HG03175 (cell line): ENCODE measurements around the gene PLEKHD1.

ENCODE experiments used
- ATAC-seq: cut with Tn5 transposase; IDR thresholded peaks from one replicate; pipeline ENCODE4 v1.9.1; 2021; ENCODE audit warnings: mild to moderate bottlenecking, moderate library complexity; ENCODE audit not compliant: unreplicated experiment

Gene PLEKHD1

DNA sequence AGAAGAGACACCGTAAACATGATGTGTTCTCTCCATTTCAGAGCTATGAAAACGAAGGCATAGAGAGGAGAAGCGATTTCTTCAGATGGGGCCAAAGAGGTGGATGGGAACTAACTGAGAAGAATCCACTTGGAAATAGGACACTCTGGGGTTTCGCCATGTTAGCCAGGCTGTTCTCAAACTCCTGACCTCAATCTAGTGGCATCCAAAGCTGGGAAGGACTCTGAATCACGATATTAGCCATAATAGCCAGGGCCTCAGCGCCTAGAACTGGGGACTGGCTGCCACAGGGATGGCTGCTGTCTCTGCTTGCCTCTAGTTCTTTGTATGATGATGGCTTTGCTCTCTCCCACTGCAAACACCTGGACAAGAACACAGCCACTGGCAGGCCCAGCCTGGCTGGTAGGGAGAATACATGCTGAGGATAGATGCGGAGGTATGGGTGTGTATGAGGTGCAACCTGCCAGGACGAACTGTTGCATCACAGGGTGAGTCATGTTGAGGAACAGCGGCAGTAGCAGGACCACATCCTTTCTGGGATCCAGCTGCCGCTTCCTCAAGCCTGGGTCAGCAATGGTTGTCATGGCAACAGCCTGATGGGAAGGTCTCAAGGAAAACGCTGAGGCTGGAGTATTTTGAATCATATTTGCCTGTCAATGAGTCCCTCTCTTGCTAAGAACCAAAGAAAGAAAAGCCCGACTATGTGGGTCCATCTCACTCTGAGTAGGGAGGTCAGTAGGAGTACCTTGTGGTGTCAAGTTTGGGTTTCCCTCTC, 59.0 kb downstream of the PLEKHD1 start:
- ATAC-seq = no peak

DNA sequence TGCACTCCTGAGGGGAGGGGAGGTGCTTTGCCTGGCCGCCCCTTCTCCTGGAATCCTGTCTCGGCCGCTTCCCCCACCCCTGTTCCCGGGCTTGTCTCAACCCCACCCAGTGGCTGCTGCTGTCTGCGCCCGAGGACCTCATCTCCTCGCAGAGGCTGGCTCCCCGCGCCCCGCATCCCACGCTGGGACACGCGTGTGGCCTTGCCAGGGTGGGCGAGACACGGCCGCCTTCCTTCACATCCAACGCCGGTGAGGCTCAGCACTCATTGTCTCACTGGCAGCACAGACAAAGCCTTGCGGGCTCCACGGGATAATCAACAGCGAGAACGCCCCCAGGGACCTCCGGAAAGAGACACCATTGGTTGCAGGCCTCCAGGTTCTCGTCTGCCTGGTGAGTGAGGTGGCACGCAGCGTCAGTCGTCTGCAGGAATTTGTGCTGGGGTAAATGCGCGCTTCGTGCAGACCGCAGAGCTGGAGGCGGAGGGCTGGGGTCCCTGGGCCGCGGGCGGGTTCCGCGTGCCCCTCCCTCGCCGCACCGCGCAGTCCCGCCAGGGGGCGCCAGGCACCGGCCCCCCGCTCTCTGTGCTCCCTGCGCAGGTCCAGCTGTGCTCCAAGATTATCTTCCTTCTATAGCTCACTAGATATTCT, 63.3 kb downstream of the PLEKHD1 start:
- no peak for ATAC-seq

DNA sequence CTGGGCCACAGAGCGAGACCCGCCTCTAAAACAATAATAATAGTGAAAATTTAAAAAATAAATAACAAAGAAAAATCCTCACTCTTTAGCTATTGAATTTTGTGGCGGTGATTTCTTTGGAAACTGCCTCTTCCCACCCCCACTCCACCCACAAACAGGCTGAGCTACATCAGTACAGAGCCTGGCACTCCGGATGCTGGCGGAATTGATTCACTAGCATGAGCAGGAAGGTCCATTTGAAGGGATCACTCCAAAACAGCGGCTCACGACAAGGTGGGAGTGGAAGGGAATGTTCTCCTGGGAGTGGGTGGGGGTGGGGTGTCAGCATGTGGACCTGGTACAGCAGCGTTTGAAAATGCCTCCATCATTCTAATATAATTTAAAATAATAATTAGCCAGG, 64.0 kb downstream of the PLEKHD1 start:
- no peak for ATAC-seq

DNA sequence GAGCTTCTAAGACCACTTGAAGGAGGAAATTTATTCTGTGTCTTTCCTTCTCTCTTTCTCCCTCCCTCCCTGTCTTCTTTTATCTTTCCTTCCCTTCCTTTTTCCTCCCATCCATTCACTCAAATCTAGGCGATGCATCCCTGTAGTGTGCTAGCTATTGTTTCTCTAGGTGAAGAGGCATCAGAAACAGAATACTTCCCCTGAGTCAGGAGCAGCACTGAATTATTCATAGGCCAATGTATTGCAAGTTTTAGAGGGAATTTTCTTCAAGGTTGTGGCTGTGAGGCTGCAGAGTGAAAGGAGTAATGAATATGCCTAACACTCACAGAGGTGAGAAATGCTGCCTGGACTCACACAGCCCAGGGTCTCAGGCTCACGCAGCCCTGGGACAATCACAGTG, 67.0 kb downstream of the PLEKHD1 start:
- ATAC-seq = no peak

DNA sequence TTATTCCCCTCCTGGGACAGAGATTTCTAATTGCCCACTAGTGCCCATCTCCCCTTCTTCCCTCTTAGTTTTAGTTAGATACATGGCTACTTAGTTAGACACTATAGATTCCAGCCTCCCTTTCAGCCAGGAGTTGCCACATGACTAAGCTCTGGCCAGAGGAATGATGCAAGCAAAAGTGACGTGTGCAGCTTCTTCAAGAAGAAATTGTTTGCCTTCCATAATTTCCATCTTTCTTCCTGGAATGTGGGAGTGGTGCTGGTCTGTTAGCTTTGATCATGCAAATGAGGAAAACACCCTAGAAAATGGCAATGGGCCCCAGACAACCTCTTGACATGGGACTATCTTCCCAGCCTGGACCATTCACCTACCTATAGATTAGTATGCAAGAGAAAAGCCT, 68.7 kb downstream of the PLEKHD1 start:
- no peak for ATAC-seq

DNA sequence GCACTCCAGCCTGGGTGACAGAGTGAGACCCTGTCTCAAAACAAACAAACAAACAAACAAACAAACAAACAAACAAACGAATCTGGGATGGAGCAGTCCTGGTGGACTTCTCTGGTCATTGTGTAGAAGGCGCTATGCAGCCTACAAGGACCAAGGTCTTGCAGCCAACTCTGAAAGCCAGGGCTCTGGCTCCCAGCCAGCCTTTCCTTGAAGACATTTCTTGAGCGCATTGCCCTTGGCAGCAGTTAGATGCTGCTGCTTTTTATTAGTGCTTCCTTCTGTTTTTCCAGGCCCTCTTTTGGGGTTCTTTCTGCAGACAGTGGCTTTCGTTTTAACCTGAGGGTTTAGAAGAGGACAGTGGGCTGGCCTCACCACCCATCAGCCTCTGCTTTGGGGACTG, 70.0 kb downstream of the PLEKHD1 start:
- ATAC-seq = no peak

DNA sequence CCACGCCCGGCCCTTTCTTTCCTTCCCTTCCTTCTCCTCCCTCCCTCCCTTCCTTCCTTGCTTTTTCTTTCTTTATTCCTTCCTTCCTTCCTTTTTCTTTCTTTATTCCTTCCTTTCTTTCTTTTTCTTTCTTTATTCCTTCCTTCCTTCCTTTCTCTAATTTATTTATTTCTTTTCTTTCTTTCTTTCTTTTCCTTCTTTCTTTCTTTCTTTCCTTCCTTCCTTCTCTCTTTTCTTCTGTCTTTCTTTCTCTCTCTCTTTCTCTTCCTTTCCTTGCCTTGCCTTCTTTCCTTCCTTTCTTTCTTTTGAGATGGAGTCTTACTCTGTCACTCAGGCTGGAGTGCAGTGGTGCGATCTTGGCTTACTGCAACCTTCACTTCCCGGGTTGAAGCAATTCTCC, 74.2 kb downstream of the PLEKHD1 start:
- ATAC-seq = no peak

DNA sequence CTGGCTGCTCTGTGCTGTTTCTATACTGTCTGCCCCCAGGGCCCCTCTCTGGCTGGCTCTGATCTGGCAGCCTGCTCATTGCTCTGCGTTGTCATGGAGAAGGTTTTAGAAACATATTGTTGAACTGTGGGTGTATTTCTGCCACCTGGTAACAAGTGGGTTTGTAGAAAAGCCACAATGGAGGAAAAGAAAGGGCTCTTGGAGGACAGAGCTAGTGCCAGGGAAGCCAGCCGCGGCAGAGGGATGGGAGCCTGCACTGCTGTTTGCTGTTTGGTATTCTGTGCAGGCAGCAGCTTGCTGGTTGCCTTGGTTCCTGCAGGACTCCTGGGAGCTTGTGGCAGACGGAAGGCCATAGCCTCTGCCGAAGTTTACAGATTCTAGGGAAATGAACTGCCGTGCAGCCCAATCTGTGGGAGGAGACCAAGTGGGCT, 75.1 kb downstream of the PLEKHD1 start:
- ATAC-seq = no peak

DNA sequence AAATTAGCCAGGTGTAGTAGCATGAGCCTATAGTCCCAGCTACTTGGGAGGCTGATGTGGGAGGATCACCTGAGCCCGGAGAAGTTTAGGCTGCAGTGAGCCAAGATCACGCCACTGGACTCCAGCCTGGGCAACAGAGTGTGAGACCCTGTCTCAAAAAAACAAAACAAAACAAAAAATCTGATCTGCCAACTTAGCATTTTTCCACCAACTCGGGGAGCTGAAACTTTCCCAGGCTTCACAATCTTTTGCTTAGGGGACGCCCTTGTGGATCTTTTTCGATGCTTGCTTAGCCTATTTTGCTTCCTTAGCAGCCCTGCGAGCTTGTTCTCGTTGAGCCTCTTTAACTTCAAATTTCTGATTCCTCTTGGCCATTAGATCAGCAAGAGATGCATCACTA, 76.3 kb downstream of the PLEKHD1 start:
- no peak for ATAC-seq

DNA sequence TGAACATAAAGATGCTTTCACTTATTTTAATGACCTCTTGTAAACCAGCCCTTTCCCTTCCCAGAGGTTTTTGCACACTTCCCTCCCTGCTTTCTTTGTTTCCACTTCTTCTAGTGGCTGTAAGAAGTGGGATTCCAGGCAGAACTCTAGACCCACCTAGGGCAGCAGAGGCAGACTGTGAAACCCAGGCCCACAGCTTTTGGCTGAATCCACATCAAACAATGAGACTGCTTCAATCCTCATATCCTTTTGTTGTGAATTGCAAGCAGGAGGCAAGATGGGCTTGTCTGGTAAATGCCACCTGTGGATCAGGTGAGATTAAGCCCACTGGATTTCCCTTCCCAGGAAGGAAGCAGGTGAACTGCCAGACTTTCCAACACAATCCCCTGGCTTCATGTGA, 77.4 kb downstream of the PLEKHD1 start:
- no peak for ATAC-seq

DNA sequence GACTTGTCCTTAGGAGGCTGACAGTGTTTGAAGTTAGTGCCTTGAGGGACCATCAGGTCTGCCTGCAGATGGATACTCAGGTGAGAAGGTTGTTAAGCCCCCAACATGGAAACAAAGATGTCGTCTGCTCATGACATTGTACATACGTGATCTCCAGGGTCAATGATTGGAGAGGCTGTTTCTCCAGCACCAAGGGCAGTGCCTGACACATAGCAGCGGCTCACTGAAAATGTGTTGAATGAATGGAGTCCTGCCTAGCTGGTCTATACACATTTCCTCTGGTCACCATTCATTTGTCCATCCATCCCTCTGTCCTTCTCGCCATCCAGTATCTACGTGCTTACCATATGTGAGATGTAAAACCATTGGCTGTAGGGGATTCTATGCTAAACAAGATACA, 83.0 kb downstream of the PLEKHD1 start:
- ATAC-seq = no peak

DNA sequence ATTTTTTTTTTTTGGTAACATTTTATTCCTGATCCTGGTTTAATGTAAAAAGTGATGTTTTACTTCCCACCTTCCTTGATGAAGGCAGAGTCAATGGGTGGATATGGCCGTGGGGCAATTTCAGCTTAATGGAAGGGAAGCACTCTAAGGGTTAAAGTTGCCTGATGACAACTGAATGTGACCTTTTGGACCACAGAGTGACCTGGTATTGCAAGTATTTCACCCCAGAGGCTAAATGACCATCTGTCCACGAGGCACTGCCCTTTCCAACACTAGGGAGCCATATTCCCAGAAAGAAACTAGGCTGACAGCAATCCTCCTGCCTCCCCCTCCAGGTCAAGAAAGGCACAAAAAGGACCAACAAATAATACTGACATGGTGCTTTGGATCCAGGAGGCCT, 85.3 kb downstream of the PLEKHD1 start:
- ATAC-seq = no peak

DNA sequence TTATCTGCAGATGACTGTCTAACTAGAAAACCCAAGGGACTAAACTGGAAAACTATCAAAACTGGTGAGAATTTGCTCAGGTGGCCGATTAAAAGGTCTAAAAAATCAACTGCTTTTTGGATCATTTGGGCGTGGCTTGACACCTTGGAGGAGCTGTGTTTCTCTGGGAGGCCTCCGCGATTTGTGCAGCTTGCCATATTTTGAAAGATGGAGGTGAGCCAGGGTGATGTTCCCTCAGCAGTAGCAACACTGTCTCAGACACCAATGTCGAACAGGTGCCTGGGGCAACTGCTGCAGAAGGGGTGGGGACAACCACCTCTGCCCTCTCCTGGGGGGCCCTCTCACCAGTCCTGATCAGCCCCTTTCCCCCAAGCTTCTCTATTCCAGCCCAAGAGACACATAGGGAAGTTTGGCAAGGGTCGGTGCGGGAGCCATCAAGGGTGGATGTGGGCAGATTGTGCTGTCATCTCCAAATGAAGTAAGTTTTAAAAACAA, 86.4 kb downstream of the PLEKHD1 start:
- ATAC-seq = no peak

DNA sequence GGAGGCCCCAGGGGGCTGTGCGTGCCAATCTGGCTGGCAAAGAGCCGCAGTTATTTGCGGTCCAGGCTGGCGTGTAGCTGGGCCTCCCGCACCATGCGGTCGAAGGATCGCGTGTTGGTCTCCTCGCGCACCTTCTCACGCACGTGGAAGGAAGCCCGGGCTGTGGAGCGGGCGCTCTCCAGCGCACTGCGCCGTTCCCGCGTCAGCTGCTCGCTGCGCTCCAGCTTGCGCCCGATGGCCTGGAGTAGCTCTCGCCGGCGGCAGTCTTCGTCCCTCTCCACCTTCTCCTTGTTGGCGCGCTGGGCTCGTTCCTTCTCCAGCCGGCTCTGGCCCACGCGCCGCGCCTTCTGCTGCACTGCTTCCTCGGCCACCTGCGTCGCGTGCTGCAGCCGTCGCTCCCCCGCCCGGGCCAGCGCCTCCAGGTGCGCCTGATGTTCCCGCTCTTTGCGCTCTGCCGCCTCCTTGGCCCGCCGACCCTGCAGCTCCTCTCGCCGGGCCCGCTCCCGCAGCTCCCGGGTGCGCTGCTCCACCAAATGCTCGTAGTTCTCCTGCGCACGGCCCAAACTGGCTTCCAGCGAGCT, 87.0 kb downstream of the PLEKHD1 start:
- ATAC-seq = no peak

DNA sequence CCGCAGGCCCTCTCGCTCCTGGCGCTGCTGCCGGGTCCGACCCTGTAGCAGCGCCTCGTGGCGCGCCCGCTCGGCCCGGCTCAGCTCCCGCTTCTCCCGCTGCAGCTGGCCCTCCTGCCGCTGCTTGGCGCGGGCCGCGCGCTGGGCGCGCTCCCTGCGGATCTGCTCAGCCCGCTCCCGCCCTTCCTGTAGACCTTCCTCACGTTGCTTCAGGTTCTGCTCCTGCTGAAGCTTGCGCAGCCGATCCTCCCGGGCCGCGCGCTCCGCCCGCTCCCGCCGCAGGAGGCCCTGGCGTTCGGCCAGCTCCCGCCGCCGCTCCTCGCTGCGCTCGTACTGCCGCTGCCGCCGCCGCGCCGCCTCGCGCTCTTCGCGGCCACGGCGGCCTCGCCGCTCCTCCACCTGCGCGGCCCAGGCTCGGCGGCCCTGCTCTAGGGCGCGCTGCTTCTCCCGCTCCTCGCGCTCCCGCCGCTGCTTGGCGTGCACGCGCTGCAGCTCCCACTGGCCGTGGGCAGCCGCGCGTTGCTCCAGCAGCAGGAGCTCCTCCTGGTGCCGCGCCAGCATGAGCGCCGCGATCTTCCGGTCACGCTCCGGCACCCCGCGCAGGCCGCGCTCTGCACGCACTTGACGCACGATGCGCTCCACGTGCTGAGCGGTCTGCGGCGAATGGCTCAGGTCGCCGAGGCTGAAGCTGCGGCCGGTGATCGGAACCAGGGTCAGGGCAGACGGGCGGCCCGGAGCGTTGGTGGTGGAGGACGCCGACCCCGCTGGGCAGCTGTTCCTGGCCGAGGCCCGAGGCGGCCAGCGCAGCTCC, 87.7 kb downstream of the PLEKHD1 start:
- no peak for ATAC-seq

DNA sequence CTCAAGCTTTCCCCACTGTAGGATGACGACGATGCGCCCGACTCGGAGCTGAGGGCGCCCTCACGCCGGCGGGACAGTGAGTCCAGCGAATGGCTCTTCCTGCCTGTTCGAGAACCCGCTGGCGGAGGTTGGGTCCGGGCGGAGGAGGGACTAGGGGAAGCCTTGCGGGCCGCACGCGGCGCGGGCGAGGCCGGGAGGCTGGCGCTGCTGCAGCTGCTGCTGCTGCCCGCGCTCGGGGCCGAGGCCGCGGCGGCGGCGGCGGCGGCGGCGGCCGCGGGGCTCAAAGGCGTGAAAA, 88.3 kb downstream of the PLEKHD1 start:
- ATAC-seq = no peak

DNA sequence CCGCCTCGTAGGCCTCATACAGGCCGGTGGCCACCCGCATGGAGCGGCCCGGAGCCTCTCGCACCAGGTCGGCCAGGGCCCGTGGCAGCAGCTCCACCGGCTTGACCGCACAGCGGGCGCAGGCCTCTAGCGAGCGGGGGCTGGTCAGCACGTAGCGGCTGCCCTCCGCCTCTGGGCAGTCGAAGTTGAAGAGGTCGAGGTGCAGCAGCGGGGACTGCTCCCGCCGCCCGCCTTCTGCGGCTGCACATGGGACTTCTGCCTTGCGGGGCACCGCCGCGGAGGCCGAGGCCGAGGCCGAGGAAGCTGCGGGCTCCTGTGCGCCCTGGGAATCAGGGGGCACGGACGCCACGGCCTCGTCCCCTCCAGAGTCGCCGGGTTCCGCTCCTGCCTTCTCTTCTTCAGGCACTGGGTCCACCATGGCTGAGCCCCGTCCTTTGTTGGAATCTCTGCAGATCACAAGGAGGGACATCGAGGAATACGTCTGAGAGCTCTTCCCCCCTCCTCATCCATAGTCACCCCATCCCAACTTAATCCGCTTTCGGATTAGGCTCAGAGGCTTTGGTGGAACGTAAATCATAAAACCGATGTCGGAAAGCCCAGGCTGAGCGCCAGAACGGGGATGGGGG, 88.8 kb downstream of the PLEKHD1 start:
- ATAC-seq = no peak

DNA sequence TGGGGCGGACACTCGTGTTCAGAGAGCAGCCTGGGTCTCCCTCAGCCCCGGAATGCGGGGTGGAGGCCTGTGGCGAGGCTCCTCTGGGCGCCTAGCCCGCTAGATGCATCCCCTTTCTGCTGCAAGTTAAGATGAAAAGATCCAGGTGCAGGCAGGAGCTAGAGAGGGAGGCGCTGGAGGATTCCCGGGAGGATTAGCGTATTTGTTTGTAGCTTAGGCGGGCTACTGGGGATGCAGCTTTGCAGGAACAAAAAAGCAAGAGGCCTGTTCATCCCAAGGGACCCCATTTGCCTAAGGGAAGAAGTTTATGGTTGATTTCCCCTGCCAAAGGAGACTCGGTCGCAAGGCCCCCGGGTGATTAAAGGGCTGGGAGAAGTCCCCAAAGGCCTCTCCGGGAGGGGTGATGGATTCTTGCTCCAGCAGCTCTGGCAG, 89.3 kb downstream of the PLEKHD1 start:
- no peak for ATAC-seq

DNA sequence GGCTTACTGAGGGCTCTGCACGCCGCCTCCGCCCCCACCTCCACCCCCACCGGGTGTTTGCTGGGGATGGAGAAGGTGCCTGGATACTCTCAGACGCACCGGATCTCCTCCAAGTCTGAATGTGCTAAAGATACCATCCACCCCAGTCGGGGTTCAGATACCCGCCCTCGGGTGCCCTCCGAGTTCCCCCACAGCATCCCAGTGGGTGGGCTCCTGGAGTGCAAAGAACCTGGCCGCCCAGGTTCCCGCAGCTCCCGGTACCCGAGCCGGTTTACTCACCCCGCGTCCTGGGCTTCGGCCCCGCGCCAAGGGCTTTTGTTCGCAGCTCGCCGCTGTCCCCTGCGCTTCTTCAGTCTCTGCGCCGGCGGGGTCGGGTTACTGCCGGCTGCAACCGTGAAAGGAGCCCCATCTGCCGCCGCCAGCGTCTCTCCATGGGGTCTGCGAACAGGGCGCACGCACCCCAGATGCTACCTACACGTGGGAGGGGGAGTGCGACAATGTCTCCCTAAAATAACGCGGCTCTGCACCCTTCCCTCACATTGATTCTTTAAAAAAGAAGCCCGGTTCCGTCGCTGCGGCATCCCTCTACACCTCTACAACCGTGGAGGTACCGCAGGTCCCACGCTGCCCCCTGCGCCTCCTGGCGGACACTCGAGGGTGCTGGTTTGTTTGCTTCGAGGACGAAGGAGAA, 89.9 kb downstream of the PLEKHD1 start, which contains the start of gene CCDC177:
CCDC177 (minus strand) TSS at position 609 of the 691 bp plus-strand sequence. CDS start 1,249 bp downstream, outside the sequence.
- no peak for ATAC-seq

DNA sequence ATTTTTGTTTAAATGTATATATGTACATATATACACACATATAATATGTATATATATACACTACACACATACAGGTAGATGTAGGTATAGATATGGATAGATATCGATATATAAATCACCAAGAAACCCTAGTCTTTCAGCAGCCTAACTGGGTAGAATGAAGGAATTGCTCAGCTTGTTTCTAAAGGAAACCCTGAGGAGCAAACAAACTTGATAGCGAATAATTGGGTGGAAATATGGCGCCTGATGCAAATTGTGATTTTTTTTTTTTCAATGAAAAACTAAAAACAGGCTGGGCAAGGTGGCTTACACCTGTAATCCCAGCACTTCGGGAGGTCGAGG, 90.4 kb downstream of the PLEKHD1 start:
- no peak for ATAC-seq
